ENCODE measurements around the gene CBX2.

DNA sequence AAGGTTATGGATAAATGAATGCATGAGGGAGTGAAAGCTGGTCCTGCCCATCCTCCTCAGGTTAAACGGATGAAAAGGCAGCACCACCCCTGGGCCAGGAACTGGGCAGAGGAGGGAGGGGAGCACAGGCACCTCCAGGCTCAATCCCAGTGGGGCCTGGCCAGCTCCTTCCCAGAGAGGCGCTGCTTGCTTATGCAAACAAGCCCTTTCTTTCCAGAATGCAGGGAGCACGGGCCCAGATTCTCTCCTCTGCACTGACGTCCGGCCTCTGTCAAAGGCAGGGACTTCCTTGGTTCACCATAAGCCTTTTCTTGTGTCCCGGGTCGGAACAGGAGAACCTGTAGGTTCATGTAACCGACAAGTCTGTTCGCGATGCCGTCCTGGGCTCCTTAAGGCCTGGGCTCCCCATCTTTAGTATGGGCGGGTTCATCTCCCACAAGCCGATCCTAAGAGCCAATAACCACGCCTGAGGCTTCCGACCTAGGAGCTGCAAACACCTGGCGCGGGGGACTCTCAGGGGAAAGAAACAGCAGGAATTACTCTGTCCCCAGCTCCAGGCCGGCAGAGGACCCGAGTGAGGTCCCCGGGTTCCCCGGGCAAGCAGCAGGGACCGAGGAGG, 30.9 kb upstream of the CBX2 start:
- TF ChIP-seq, protein P1, sequence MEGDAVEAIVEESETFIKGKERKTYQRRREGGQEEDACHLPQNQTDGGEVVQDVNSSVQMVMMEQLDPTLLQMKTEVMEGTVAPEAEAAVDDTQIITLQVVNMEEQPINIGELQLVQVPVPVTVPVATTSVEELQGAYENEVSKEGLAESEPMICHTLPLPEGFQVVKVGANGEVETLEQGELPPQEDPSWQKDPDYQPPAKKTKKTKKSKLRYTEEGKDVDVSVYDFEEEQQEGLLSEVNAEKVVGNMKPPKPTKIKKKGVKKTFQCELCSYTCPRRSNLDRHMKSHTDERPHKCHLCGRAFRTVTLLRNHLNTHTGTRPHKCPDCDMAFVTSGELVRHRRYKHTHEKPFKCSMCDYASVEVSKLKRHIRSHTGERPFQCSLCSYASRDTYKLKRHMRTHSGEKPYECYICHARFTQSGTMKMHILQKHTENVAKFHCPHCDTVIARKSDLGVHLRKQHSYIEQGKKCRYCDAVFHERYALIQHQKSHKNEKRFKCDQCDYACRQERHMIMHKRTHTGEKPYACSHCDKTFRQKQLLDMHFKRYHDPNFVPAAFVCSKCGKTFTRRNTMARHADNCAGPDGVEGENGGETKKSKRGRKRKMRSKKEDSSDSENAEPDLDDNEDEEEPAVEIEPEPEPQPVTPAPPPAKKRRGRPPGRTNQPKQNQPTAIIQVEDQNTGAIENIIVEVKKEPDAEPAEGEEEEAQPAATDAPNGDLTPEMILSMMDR (IDR thresholded peaks at IDR 0.05): no peak
- TF ChIP-seq KDM5A (IDR thresholded peaks at IDR 0.05) (no peak), RCOR1 (IDR thresholded peaks at IDR 0.05; ENCODE audit: low read depth, low read length) (no peak), SMC3 (IDR thresholded peaks at IDR 0.05) (no peak), POLR2A (IDR thresholded peaks at IDR 0.05; ENCODE audit: low read length) (no peak), RAD21 (conservative IDR thresholded peaks at IDR 0.05 in 1 of 2, IDR thresholded peaks at IDR 0.05 in 1 of 2) (no peak), NFE2L2 (conservative IDR thresholded peaks at IDR 0.05; ENCODE audit: low read length) (no peak), CEBPB (IDR thresholded peaks at IDR 0.05) (no peak), SREBF2 (IDR thresholded peaks at IDR 0.05) (no peak), EP300 (IDR thresholded peaks at IDR 0.05) (no peak)
- TF ChIP-seq, protein P2, sequence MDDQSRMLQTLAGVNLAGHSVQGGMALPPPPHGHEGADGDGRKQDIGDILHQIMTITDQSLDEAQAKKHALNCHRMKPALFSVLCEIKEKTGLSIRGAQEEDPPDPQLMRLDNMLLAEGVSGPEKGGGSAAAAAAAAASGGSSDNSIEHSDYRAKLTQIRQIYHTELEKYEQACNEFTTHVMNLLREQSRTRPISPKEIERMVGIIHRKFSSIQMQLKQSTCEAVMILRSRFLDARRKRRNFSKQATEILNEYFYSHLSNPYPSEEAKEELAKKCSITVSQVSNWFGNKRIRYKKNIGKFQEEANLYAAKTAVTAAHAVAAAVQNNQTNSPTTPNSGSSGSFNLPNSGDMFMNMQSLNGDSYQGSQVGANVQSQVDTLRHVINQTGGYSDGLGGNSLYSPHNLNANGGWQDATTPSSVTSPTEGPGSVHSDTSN (IDR thresholded peaks at IDR 0.05): no peak
- TF ChIP-seq, protein P3, sequence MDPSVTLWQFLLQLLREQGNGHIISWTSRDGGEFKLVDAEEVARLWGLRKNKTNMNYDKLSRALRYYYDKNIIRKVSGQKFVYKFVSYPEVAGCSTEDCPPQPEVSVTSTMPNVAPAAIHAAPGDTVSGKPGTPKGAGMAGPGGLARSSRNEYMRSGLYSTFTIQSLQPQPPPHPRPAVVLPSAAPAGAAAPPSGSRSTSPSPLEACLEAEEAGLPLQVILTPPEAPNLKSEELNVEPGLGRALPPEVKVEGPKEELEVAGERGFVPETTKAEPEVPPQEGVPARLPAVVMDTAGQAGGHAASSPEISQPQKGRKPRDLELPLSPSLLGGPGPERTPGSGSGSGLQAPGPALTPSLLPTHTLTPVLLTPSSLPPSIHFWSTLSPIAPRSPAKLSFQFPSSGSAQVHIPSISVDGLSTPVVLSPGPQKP (IDR thresholded peaks at IDR 0.05; ENCODE audit: low read depth, low read length): no peak
